GM18907 (cell line): ENCODE results near the gene HCFC1.

Experiments
- ATAC-seq: cut with Tn5 transposase; IDR thresholded peaks from one replicate; pipeline ENCODE4 v1.9.1; 2021; ENCODE audit warnings: mild to moderate bottlenecking, moderate library complexity; ENCODE audit not compliant: unreplicated experiment

Gene HCFC1

DNA sequence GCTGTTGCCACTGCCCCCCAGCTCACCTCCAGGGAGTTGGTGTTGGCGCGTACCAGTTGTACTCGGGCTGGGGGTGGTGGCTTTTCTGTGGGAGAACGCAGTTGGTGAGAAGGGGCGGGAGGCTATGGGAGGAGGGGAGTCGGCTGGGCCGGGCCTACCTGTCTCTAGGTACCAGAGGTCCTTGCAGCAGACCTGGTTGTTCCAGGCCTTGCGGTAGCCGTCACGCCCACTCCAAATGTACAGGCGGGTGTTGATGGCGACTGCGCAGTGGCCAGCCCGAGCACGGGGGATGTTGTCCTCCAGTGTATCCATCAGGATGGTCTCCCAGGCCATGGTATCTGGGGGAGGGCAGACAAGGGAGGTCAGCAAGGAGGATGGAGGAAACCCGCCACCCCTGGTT is 11.5 kb downstream of the HCFC1 start:
- ATAC-seq, result no peak

DNA sequence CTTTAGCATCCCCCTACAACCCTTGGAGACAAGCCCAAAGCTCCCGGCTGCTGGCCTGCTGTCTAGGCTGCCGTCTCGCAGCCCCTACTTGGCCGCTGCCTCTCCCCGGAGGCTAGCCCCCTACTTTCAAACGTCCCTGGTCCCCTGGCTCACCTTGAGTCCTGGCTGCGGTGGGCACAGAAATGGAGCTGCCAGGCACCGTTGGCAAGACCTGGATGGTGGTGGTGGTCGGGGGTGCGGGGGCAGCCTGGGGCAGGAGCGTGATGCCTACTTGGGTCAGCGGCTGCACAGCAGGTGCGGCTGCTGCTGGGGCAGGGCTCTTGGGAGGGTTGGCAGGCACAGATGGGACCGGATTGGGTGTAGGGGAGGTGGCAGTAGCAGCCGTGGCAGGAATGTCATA is 12.0 kb downstream of the HCFC1 start:
- no peak for ATAC-seq

DNA sequence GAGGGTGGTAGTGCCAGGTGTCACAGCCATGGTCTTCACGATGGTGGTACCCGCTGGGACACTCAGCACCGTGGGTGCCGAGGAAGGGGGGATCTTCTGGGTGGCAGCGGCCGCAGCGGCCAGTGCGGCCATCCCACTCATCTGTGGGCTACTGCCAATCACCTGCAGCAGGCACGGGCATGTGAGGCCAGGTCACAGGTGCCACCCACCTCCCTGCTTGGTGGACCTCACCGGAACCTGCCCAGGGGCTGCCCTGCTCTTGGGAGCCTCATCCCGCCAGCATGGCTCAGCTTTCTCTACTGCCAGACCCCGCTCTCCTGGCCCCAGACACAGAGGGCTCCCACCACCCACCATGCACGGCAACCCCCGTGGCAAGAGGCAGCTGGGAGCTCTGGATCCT is 13.0 kb downstream of the HCFC1 start:
- ATAC-seq, result no peak

DNA sequence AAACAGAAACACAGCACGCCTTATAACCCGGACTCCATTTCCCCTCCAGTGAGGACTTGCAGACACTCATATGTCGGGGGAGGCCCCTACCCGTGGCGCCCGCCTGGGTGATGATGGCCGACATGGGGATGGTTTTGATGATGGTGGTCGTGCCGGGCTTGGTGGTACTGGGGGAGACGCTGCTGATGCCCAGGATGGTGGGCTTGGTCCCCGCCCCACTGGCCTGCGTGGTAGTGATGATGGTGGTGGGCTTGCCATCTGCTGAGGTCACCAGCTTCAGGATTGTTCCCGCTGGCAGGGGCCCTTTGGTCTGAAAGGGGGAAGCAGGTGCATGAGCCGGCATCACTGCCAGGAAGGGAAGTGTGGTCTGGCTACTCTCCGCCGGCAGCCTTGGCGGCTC is 14.4 kb downstream of the HCFC1 start:
- no peak for ATAC-seq

DNA sequence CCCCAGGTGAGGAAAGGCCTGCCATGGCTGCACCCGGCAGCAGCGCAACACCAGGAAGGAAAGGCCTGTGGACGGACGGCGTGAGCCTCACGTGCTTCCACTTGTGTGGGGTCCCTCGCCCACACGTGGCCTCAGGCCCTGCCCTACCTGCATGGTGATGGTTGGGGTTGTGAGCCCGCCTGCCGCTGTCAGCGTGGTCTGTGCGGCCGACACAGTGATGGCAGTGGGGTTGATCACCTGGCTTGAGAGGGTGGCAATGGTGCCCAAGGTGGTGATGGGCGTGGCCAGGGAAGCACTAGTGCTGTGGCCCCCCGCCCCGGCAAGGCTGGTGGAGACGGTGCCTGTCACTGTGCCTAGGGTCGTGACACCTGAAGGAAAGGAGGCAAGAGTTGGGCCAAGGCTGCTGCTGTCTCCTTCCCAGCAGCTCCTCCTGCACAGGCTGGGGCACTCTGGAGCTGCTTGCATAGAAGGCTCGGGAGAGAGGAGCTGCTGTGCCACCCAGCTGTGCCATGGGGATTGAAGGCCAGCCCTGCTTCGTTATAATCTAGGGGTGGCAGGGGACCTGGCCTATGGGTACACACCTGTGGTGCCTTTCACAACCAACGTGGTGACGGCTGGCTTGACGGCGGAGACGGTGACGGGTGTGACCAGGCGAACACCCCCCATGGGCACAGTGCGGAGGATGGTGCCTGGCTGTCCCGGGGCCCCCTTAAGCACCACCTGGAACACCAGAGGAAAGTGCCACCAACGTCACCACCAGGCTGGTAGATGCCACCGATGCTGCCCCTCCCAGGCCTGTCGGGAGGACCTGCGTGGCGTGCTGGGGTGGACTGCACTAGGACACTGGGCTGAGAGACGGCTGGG is 15.3 kb downstream of the HCFC1 start:
- no peak for ATAC-seq

DNA sequence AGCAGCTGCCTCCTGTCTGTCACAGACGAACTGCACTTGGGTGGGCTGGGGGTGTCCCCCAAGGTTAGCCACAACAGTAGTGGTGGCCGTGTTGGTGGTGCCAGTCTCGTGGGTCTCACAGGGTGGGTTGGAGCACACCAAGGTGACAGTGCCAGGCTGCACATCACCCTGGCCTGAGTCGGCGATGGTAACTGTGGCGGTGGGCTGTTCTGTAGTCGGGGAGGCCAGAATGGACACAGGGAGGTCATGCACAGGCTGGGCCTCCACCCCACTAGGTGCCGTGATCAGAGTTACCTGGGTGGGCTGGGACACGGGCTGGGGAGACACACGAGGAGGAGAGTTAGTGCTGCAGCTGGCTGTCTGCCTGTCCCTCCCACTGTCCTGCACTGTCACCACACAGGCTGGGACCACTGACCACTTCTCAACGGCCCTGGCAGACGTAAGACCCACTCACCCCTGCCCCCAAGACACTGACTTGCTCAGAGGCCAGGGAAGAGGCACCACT is 16.3 kb downstream of the HCFC1 start:
- no peak for ATAC-seq

DNA sequence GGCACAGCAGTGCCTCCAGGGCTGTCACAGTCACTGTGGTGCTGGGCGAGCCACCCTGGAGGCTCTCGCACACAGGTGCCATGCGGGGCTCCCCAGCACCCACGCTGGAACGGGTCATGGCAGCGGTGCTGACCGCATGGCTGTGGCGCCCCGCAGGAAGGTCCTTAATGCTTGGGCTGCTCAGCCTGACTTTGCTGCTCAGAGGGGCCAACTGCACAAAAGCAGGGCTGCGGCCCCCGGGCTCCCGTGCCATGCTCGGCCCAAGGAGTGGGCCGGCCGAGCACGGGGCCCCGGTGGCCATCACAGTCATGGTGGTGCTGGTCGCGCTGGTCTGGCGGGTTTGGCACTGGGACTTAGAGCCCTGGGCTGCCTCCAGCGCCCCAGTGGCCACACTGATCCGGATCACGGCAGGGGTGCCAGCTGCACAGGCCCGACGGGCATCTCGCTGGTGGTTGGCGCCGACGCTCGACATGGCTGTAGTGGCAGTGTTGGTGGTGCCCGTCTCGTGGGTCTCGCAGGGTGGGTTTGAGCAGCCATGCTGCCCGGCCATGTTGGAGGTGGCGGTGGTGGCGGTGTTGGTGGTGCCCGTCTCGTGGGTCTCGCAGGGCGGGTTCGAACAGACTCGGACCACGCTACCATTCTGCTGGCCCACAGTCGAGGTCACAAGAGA is 16.9 kb downstream of the HCFC1 start:
- no peak for ATAC-seq

DNA sequence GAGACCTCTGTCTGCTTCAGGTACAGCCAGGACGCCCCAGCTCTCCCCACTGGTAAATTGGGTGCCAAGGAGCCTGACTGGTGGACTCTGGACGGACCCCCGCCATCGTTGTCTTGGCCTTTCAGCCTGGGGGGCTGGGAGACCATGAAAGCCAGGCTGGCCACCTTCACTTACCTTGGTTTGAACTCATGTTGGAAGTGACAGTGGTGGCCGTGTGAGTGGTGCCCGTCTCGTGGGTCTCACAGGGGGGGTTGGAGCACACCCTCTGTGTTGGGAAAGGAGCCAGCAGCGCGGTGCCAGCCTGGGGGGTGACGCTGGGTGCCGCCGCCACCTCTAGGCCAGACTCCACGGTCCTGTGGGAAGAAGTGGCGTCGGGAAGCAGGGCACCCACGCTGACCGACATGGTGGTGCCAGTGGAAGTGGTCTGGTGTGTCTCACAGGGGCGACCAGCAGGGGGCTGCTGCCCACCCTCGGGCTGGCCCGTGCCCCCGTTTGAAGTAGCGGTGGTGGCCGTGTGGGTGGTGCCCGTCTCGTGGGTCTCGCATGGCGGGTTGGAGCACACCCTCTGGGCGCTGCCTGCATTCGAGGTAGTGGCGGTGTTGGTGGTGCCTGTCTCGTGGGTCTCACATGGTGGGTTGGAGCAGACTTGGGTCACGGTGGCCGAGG is 17.6 kb downstream of the HCFC1 start:
- no peak for ATAC-seq

DNA sequence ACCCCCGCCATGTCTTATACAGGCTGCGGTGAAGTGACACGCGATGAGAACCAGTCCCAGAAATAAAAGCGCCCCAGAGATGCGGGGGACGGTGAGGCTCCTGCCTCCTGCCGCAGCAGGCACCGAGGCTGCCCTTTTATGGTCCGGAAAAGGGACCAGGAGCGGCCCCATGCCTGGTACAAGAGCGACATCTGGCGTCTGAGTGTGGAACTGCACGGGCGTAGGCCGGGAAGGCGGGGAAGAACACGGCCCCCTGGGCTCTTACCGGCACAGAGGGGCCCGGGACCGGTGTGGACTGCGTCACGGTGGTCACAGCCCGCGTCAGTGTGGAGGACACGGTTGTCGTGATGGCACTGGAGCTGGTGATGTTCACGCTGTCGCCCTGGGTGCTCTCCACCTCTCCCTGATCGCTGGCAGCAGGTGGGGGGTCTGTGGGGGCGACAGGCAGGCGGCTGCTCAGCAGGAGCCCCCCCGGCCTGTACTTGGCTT is 18.2 kb downstream of the HCFC1 start:
- peak; percentile 48 for ATAC-seq

DNA sequence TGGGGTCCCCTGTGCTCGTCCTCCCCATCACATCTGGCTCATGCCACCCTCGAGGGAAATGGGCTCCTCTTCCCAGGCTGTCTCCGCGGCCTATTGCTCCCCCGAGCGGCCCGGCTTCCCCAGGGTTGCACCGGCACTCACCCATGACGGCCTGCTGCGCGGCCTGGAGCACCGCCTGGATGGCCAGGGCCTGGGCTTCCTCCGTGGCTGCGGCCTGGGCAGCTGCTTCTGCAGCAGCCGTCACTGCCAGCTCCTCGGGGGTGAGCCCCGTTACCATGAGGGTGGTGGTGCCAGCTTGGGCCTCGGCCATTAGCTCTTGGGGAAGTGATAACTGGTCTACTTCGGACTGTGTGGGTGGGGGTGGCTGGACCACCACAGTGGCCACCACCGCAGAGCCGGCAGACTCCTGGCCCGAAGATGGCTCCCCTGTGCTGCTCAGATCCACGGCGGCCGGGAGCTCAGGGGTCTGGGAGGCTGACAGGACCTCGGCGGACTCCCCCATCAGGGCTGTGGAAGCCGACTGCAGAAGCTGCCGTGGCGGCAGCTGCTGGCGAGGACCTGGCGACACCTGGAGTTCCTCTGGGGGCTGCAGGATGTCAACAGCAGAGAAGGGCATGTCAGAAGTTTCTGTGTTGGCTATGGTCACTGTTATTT is 19.1 kb downstream of the HCFC1 start:
- ATAC-seq, result no peak

DNA sequence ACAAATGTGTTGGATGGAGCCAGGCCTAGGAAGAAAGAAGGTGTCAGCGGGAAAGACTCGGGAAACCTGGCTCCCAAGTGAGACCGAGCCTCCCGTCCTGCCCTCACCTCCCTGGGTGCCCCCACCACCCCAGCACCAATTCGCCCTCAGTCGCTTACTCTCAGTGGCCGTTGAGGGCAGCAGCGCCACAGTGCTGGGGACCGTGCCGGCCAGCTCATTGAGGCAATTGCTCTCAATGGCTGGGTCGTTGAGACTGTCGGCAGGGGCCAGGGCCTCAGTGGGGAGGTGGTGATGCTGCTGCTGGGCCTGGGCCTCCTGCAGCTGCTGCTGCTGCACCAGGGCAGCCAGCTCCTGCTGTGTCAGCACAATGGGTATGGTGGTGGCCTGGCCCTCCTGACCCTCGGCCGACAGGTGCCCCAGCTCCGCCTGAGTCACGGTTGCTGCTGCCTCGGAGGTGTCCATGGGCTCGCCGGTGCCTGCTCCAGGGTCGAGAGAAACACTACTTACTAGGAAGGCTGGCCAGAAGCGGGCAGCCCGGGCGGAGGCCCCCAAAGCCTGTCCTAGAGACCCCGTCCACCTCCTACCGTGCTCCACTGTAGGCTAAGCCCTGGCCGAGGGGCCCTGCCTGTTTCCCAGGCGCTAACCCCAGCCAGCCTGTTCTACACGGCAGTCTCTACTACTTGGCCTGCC is 19.8 kb downstream of the HCFC1 start:
- ATAC-seq, result no peak

DNA sequence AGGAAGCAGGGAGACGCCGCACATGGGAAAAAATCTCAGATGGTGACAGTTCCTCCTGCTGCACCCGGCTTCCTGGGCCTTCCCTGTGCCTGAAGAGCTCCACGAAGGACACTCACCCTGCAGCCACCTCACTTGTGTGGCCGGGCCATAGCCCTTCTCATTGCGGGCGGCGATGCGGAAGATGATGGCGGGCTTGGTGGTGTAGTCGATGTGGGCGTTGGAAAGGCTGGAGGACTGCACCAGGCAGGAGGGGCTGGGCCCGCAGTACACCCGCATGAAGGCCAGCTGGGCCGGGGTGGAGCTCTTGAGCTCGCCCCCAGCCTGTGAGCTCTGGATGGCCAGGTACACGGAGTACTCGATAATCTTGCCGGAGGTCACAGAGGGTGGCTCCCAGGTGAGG is 21.5 kb downstream of the HCFC1 start:
- no peak for ATAC-seq

DNA sequence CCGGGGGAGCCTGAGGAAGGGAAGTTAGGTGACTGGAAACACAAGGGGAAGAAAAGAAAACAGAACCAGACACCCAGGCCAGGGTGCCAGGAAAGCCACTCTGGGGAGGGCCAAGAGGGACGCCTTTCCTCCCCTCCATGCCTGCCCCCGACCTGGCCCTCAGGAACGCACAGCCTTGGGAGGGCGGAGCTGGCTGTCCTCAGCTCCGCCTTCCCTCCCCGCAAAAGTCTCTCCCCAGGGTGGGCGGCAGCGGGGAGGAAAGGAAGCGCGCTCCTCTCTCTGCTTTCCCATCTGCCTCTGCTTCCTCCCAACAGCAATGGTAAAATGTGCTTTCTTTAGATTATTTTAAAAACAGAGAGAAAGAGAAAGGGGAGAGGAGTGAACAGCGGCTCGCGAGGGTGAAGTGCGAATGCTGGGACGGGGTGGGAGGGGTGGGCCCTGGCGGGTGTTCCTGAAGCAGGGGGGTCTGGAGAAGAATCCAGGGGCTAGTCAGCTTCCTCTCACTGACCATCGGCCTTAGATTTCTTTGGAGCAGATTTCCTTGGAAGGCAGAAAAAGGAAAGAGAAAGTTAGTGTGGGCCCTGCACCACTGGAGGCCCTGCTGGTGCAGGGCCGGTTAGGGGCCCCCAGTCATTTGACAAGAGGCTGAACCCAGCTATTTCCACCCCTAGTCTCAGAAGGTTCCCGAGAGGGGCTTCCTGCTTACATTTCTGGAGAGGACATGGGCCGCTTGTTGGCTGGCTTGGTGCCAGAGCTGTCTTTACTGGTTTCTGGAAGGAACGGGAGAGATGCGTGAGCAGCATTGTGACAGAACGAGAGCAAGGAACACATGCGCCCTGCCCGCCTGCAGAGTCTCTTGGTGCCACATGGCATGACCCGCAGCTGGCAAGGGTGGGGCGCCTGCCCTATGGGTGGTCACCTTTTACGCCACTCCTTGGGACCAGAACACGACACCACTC is 22.5 kb downstream of the HCFC1 start:
- no peak for ATAC-seq

DNA sequence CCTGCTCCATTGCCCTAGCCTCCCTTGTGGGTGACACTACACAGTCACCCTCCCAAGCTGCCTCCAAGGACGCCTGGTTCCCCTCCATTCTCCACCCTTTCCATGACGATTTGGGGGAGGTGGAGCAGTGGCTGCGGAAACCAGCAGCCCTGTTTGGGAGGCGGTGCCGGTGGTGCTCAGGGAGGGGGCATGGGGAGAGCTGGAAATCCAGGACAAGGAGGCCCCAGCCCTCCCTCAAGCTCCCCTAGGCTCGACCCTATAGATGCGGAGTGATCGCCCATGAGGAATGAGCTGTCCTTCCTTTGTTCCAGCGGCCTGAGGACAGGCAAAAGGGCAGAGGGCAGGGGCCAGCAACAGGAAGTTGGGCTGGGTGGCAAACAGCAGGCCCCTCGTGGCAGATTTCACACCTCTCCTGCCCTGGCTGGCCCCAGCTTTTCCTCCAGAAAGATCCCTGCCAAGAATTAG is 23.6 kb downstream of the HCFC1 start:
- no peak for ATAC-seq

DNA sequence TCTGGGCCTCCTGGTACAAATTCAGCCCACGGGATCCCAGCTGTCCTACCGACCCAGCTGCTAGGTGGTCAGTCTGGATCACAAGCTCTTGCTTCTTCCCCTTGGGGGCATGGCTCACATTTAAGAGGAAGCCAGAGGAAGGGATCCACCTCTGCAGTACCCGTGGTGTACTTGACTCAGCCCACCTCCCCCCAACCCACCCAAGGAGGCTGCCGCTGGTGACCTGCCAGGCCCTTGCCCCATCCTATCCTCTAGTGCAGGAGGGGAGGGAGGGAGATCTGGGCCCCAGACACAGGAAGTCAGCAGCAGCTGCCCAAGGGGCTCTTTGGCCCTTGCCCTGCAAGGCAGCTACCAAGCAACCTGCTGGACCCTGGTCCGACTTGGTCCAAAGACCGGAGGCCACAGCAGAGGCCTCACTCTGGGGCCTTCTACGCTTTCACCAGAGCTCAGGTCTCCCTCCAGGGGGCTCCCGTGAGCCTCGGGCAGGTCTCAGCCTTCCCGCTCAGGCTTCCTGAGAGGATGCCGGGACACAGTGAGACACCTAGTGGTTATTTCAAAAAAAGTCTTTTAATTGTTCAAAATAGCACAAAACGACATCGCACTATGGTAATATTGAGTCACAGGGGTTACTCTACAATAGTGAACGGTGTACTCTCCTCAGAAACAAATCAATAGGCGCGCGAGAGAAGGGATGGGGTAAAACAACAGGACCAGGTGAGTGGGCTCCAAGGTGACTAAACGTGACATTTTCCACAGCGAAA is 24.4 kb downstream of the HCFC1 start:
- ATAC-seq, result peak; percentile 69

DNA sequence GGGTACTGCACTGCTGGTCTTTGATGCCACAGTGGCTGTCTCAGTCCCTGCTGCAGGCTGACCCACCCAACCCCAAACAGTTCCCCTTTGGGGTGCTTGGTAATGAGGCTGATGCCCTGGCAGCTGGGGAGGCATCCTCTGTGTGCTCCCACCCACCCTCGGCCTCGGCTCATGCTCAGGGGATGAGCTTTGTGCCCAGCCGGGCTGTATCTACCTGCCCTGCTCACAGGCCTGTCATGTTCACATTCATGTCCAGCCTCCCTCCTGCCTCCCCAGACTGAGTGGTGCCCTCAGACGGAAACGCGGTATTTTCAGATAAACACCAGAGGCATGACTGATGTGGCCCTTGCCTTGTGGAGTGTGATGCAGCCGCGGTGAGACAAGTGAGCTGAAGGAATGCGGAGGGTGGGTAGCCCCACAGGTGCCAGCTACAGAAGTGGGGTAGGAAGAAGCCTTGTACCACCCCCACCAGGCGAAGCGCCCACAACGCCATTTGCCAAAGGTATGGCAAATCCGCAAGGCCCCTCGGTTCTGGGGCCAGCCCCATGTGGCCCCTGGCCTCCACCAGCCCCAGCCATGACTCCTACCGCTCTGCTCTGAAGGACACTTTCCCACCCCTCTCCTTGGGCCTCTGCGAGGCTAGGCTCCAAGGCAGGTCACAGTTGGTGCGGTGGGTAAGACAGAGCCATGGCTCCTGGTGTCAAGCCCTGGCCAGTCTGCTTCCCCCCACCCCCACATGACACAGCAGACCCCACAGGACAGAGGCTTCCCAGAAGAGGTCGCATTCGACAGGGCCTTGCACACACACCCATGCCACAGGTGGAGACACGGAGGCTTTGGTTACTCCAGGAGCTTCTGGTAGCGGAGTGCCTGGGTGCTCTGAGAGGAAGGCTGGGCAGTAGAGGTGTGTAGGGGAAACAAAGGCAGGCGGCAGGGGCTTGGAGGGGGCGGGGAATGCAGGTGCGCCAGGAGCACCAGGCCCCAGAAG is 25.4 kb downstream of the HCFC1 start:
- ATAC-seq, result no peak

DNA sequence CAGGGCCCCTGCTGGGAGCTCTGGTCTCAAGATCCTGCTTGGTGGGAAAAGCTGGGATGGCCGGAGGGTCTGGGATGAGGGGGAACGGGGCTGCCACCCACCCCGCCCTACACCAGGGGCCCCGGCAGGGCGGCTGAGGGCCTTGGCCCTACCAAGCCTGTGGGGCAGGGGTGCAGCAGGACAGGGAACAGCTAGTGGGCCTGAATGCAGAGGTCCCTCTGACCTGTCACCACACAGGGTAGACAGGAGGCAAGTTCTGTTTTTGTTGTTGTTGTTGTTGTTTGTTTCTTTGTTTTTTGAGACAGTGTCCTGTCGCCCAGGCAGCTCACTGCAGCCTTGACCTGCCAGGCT is 26.8 kb downstream of the HCFC1 start:
- no peak for ATAC-seq
